ENCODE results near the gene EVL.
A peak's percentile ranks its signal among the peaks of the same experiment; 100 is the strongest.
"Not testable (repeated sequence)": the region's sequence is repeated elsewhere in the genome, so short reads cannot be mapped to it uniquely, and the experiment has no call there.

EVL gene

GRCh38 chr14:100172811-100173210 is 107.6 kb downstream of the EVL start:
- DNase-seq (ENCODE audit: low spot score) = no peak

- no peak for DNase-seq (ENCODE audit: low spot score)
Observed at GRCh38 chr14:100173353-100173752, 108.1 kb downstream of the EVL start.

GRCh38 chr14:100176811-100177327 is 111.6 kb downstream of the EVL start:
- no peak for DNase-seq (ENCODE audit: low spot score)

GRCh38 chr14:100178691-100179090 is 113.5 kb downstream of the EVL start:
- no peak for DNase-seq (ENCODE audit: low spot score)

- not testable (repeated sequence) for DNase-seq (ENCODE audit: low spot score)
Observed at GRCh38 chr14:100180671-100181070, 115.4 kb downstream of the EVL start.

GRCh38 chr14:100181876-100182551 is 116.8 kb downstream of the EVL start:
- DNase-seq (ENCODE audit: low spot score) = not testable (repeated sequence)

GRCh38 chr14:100187247-100187833 is 122.1 kb downstream of the EVL start:
- DNase-seq (ENCODE audit: low spot score) = no peak

- DNase-seq (ENCODE audit: low spot score) = no peak
Observed at GRCh38 chr14:100188392-100189030, 123.3 kb downstream of the EVL start.

- DNase-seq (ENCODE audit: low spot score) = no peak
Observed at GRCh38 chr14:100190126-100190525, 124.9 kb downstream of the EVL start.

GRCh38 chr14:100191584-100192249 is 126.5 kb downstream of the EVL start:
- DNase-seq (ENCODE audit: low spot score) = no peak

GRCh38 chr14:100192250-100192671 is 127.0 kb downstream of the EVL start:
- DNase-seq (ENCODE audit: low spot score) = no peak

GRCh38 chr14:100192672-100193416 is 127.6 kb downstream of the EVL start:
- peak; percentile 98 for DNase-seq (ENCODE audit: low spot score)
